Muscle layer of duodenum (tissue), 2 donors: Measurements from ENCODE around the gene HLCS.

Source experiments
- H3K27ac ChIP-seq: one replicate; pipeline ENCODE4 v1.7.0; 2013; ENCODE audit warnings: mild to moderate bottlenecking, low read length
- H3K27me3 ChIP-seq: one replicate; pipeline ENCODE4 v1.7.0; 2013; ENCODE audit warnings: low read depth, mild to moderate bottlenecking, control low read depth, low read length
- H3K36me3 ChIP-seq, 2 donors: one replicate each; pipeline ENCODE4 v1.7.0; 2013; ENCODE audit warnings: low read length in 2 of 2, control low read depth in 1 of 2, mild to moderate bottlenecking in 1 of 2; ENCODE audit not compliant: insufficient read depth in 2 of 2, control insufficient read depth in 1 of 2
- H3K4me1 ChIP-seq, 2 donors: one replicate each; pipeline ENCODE4 v1.7.0; 2013; ENCODE audit warnings: low read length in 2 of 2, mild to moderate bottlenecking in 2 of 2, control low read depth in 1 of 2, moderate library complexity in 1 of 2; ENCODE audit not compliant: insufficient read depth in 2 of 2, control insufficient read depth in 1 of 2
- H3K4me3 ChIP-seq, 2 donors: one replicate each; pipeline ENCODE4 v1.7.0; 2013; ENCODE audit warnings: low read length in 2 of 2, low read depth in 1 of 2, mild to moderate bottlenecking in 1 of 2
- H3K9me3 ChIP-seq, 2 donors: one replicate each; pipeline ENCODE4 v1.7.0; 2013; ENCODE audit warnings: low read length in 2 of 2, control low read depth in 1 of 2, mild to moderate bottlenecking in 1 of 2; ENCODE audit not compliant: control insufficient read depth in 1 of 2
- donor health status: healthy.

Gene HLCS

DNA sequence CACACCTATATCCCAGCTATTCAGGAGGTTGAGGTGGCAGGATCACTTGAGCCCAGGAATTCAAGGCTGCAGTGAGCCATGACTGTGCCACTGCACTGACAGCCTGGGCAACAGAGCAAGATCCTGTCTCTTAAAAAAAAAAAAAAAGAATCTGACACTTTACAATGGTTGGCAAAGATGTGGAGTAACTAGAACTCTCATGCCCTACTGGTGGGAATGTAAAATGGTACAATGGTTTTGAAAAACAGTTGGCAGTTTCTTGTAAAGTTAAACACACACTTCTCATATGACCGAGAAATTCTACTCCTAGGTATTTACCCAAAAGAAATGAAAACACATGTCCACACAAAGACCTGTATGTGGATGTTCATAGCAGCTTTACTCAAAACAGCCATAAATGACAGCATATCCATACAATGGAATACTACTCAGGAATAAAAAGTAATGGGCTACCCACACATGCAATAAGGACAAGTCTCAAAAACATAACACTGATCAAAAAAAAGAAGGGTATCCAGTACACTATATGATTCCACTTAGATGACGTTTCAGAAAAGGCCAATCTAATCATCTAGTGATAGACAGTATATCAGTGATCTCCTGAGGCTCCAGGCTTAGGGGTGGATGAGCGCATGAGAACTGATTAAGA, 58.1 kb downstream of the HLCS start:
- Histone ChIP-seq H3K9me3 (no peaks in the 10 kb centered on the region), H3K27ac (no peak overlapping the region), H3K4me3 (no peak overlapping the region), H3K27me3 (no peaks in the 10 kb centered on the region), H3K36me3 (no peaks in the 10 kb centered on the region), H3K4me1 (no peaks in the 10 kb centered on the region)

DNA sequence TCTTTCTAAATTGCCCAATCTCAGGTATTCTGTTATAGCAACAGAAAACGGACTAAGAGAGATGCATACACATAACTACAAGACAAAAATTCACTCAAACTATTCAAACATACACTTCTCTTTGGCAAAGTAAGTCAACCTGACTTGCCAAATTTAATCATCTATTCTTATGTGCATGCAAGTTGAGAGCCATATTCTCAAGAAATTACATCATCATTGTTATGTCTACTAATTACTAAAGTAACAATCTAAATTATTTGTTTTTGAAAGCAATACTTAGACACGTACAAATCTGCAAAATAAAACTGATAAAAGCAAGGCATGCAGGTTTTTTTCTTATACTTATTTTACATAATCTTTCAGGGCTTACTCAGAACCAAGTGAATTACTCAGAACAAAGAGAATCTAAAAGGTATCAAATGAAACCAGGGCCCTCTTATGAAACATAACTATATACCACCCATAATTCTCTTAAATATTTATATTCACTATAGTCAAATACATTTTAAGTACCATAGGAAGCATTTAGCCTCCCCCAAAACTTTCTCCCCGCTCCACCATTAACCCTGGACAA, 62.3 kb downstream of the HLCS start:
- Histone ChIP-seq H3K27ac (no peak overlapping the region), H3K27me3 (no peaks in the 10 kb centered on the region), H3K36me3 (no peaks in the 10 kb centered on the region), H3K4me3 (no peak overlapping the region), H3K9me3 (no peaks in the 10 kb centered on the region), H3K4me1 (no peaks in the 10 kb centered on the region)

DNA sequence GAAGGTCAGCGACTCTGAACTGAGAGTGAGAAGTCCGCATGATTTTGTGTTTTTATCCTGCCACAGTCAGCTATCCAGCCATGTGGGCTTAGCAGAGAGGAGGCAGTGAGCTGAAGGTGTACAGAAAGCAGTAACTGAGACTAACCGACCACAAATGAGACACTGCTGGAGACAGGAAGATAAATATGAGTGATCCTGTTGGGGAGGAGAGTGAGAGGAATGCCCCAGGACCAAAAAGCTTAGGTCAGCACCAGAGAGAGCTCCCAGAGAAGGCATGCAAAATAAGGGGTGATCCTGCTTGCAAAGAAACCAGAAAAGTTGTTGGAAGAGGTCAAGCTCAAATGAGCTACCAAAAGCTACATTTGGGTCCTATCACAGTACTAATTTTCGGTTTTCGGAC, 63.7 kb downstream of the HLCS start:
- Histone ChIP-seq H3K27me3 (no peaks in the 10 kb centered on the region), H3K27ac (no peak overlapping the region), H3K4me1 (no peaks in the 10 kb centered on the region), H3K4me3 (no peak overlapping the region), H3K36me3 (no peaks in the 10 kb centered on the region), H3K9me3 (no peaks in the 10 kb centered on the region)

DNA sequence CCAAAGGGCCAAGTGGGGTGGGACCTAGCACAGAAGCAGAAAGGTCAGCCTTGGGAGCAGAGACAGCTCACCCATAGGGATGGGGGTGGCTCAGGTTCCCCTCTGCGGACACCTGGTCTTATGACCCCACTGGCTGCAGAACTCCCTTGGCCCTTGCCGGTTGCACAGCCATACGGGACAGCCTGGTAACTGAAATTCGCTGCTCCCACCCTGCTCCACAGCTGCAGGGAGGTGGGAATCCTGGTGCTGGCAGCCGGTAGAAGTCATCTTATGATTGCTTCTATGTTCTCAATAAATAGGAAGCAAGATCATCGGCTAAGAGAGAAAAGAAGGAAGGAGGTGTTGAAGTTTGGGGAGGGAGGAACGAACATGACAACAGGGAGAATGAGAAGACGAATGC, 64.1 kb downstream of the HLCS start:
- no peak overlapping the region for H3K27ac ChIP-seq
- no peaks in the 10 kb centered on the region for H3K4me1 ChIP-seq
- H3K4me3 ChIP-seq: no peak overlapping the region
- H3K9me3 ChIP-seq: no peaks in the 10 kb centered on the region
- H3K27me3 ChIP-seq: no peaks in the 10 kb centered on the region
- no peaks in the 10 kb centered on the region for H3K36me3 ChIP-seq

DNA sequence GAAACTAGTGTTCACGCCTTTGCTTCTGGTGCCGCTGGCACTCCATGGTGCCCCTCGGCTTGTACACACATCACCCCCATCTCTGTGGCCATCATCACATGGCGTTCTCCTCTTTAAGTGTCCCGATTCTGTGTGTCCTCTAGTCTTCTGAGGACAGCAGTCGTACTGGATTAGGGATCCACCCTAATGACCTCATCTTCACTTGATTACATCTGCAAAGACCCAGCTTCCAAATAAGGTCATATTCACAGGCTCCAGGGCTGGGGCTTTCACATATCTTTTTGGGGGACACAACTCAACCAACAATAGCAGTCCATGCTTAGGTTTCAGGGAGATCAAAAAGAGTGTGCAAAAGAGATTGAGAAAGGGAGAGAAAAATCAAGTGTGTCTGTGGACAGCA, 64.9 kb downstream of the HLCS start:
- Histone ChIP-seq H3K4me1 (no peaks in the 10 kb centered on the region), H3K36me3 (peaks cover 3 to 4% of the 10 kb centered on the region in 2 donors), H3K9me3 (no peaks in the 10 kb centered on the region), H3K4me3 (no peak overlapping the region), H3K27me3 (no peaks in the 10 kb centered on the region), H3K27ac (no peak overlapping the region)

DNA sequence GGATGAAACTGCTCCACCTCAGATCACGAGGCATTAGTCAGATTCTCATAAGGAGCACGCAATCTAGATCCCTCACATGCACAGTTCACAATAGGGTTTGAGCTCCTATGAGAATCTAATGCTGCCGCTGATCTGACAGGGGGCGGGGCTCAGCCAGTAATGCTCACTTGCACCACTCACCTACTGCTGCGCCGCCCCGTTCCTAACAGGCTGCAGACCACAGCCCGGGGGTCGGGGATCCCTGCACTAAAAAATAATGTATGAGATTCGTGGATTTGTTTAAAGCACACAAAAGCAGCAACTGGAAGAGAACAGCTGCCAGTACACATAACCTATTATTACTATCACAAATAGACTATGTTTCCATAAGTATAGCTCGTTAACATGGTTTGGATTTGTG, 72.9 kb downstream of the HLCS start:
- Histone ChIP-seq H3K27ac (no peak overlapping the region), H3K4me3 (no peak overlapping the region), H3K9me3 (no peaks in the 10 kb centered on the region), H3K36me3 (peaks cover 5 to 18% of the 10 kb centered on the region in 2 donors), H3K27me3 (no peaks in the 10 kb centered on the region), H3K4me1 (no peaks in the 10 kb centered on the region)

DNA sequence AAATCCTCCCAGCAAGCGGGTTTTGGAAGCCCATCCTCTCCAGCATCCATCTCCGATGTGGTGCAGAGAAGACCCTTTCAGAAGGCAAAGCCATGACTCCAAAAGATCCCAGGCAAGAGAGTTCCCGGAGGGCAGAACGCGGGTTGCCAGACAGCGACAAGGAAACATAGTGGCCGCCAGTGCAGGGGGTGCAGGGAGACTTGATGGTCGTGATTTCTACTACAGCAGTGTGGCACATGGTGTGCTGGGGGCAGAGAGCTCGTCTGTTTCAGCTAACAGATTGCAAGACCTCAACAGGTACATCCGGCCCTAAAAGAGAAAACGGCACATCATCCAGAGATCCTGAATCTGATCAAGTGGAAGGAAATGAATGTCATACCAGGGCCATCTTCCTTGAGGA, 74.3 kb downstream of the HLCS start:
- no peaks in the 10 kb centered on the region for H3K9me3 ChIP-seq
- no peak overlapping the region for H3K4me3 ChIP-seq
- H3K27ac ChIP-seq: no peak overlapping the region
- peaks cover 5 to 18% of the 10 kb centered on the region in 2 donors for H3K36me3 ChIP-seq
- no peaks in the 10 kb centered on the region for H3K4me1 ChIP-seq
- no peaks in the 10 kb centered on the region for H3K27me3 ChIP-seq

DNA sequence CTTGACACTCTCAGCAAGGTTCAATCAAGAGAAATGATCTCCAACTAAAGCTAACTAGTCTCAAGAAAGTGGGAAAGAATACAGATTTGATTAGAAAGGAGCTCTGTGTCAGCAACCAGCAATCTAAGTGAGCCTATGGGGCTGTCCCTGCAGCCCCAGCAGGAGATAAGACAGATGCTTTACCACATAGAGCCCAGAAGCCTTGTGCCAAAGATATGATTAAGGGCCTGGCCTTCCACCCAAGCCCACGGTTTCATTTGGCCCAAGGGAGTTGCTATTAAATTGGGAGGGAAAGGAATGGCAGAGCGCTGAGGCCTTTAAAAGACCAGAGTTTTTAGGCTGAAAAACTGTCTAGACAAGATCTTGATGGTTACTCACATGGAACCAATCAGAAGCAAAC, 74.8 kb downstream of the HLCS start:
- Histone ChIP-seq H3K27ac (no peak overlapping the region), H3K4me1 (no peaks in the 10 kb centered on the region), H3K9me3 (no peaks in the 10 kb centered on the region), H3K27me3 (no peaks in the 10 kb centered on the region), H3K4me3 (no peak overlapping the region), H3K36me3 (peaks cover 3 to 16% of the 10 kb centered on the region in 2 donors)

DNA sequence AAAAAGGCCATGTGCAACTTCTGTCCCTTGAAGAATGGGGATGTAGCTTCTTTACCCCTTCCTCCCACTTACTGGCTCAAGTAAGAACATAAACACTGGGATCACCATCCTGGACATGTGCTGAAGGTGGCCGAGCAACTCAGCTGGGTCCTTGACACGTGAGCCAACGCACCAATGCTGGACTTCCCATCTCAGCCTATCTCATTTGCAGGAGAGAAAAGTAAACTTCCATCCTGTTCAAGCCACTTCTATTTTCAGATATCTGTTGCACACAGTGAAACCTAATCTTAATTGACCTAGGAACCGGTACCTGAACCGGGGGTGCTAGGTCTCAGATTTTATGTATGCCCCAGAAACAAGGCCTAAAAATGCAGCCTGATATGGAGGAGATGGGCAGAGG, 75.3 kb downstream of the HLCS start:
- Histone ChIP-seq H3K9me3 (no peaks in the 10 kb centered on the region), H3K27me3 (no peaks in the 10 kb centered on the region), H3K4me3 (no peak overlapping the region), H3K4me1 (no peaks in the 10 kb centered on the region), H3K36me3 (peaks cover 0 to 10% of the 10 kb centered on the region in 2 donors), H3K27ac (no peak overlapping the region)

DNA sequence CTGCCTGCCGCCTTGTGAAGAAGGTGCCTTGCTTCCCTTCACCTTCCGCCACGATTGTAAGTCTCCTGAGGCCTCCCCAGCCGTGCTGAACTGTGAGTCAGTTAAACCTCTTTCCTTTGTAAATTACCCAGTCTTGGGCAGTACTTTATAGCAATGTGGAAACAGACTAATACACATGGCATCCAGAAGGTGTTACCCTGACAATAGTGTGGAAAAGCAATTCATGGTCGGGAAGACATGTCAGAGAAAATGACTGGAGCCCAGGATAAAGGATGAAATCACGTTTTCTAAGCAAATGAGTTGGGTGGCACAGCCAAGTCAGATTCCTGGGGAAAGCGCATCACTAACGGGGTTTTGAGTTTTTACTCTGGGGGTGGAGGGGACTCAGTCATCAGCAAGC, 76.4 kb downstream of the HLCS start:
- no peaks in the 10 kb centered on the region for H3K4me1 ChIP-seq
- H3K9me3 ChIP-seq: no peaks in the 10 kb centered on the region
- H3K27ac ChIP-seq: no peak overlapping the region
- H3K36me3 ChIP-seq: peaks cover 0 to 8% of the 10 kb centered on the region in 2 donors
- no peaks in the 10 kb centered on the region for H3K27me3 ChIP-seq
- H3K4me3 ChIP-seq: no peak overlapping the region

DNA sequence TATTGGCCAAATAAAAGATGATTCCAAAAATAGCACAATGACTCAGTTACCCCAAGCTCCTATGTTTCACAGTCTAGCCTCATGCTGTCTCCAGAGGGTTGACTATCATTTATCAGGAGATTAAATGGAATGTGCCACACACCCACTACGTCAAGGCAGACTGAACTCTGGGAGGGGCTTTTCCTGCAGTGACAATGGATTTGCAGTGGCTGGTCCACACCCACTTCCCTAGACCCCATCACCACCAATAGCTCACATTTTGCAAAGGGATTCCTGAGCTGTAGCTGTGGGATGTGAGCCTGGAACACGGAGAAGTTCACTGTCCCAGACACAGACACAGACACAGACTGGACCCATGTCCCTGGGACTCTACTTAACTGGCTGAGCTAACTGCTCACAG, 77.1 kb downstream of the HLCS start:
- Histone ChIP-seq H3K27ac (no peak overlapping the region), H3K4me3 (no peak overlapping the region), H3K9me3 (no peaks in the 10 kb centered on the region), H3K36me3 (peaks cover 0 to 7% of the 10 kb centered on the region in 2 donors), H3K4me1 (no peaks in the 10 kb centered on the region), H3K27me3 (no peaks in the 10 kb centered on the region)

DNA sequence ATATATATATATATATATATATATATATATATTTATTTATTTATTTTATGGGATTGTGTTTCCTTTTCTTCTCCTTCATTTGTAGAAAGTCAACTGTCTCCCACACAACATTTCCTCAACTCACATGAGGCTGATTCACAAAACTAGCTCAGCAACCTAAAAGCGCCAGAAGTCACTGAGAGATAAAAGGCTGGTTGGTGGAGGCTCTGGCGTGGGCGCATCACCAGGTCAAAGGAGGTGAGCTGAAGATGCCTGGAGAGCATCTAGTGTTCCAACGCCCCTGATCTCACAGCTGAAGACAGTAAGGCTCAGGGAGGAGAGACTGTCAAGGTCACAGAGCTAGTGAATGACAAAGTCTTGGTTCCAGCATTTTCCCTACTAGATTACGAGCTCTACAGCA, 78.0 kb downstream of the HLCS start:
- Histone ChIP-seq H3K4me1 (no peaks in the 10 kb centered on the region), H3K9me3 (no peaks in the 10 kb centered on the region), H3K27ac (no peak overlapping the region), H3K36me3 (peaks cover 0 to 5% of the 10 kb centered on the region in 2 donors), H3K27me3 (no peaks in the 10 kb centered on the region), H3K4me3 (no peak overlapping the region)
